ENCODE results near the gene HK1.

Gene HK1

DNA sequence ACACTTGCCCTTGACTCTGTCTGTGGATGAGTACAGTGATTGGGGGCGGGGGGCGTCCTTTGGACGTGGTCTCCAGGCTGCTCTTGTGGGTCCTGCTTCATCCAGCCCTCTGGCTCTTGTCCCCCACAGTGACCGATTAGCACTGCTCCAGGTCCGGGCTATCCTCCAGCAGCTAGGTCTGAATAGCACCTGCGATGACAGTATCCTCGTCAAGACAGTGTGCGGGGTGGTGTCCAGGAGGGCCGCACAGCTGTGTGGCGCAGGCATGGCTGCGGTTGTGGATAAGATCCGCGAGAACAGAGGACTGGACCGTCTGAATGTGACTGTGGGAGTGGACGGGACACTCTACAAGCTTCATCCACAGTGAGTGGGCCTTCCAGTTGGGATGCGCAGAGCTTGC, 120.2 kb downstream of the HK1 start:
- Histone ChIP-seq H3K79me2 (ENCODE audit: low read length) (no peaks in the 10 kb centered on the region), H3K4me2 (ENCODE audit: low read length) (no peak overlapping the region), H3K27ac (ENCODE audit: low read length) (no peak overlapping the region), H3K9me3 (ENCODE audit: insufficient read depth, low read length) (no peaks in the 10 kb centered on the region), H4K20me1 (ENCODE audit: insufficient read depth, low read length) (no peaks in the 10 kb centered on the region), H3K9ac (ENCODE audit: low read length) (no peak overlapping the region), H3K27me3 (ENCODE audit: low read depth, low read length) (no peaks in the 10 kb centered on the region), H3K36me3 (replicated peaks; ENCODE audit: low read depth, low read length) (no peaks in the 10 kb centered on the region), H3K4me1 (ENCODE audit: low read length) (no peaks in the 10 kb centered on the region), H3K4me3 (ENCODE audit: low read length) (no peak overlapping the region), H2AFZ (ENCODE audit: low read depth, low read length) (no peak overlapping the region)
- TF ChIP-seq, protein P1, sequence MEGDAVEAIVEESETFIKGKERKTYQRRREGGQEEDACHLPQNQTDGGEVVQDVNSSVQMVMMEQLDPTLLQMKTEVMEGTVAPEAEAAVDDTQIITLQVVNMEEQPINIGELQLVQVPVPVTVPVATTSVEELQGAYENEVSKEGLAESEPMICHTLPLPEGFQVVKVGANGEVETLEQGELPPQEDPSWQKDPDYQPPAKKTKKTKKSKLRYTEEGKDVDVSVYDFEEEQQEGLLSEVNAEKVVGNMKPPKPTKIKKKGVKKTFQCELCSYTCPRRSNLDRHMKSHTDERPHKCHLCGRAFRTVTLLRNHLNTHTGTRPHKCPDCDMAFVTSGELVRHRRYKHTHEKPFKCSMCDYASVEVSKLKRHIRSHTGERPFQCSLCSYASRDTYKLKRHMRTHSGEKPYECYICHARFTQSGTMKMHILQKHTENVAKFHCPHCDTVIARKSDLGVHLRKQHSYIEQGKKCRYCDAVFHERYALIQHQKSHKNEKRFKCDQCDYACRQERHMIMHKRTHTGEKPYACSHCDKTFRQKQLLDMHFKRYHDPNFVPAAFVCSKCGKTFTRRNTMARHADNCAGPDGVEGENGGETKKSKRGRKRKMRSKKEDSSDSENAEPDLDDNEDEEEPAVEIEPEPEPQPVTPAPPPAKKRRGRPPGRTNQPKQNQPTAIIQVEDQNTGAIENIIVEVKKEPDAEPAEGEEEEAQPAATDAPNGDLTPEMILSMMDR (IDR thresholded peaks at IDR 0.05; ENCODE audit: low read depth, low read length): no peak
- no peak for TF ChIP-seq EZH2phosphoT487 (IDR thresholded peaks at IDR 0.05; ENCODE audit: low read depth)

DNA sequence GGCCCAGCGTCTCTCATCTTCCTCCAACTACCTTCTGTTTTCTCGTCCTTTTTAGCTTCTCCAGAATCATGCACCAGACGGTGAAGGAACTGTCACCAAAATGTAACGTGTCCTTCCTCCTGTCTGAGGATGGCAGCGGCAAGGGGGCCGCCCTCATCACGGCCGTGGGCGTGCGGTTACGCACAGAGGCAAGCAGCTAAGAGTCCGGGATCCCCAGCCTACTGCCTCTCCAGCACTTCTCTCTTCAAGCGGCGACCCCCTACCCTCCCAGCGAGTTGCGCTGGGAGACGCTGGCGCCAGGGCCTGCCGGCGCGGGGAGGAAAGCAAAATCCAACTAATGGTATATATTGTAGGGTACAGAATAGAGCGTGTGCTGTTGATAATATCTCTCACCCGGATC, 122.6 kb downstream of the HK1 start:
- H3K79me2 ChIP-seq (ENCODE audit: low read length): no peaks in the 10 kb centered on the region
- H3K36me3 ChIP-seq (replicated peaks; ENCODE audit: low read depth, low read length): no peaks in the 10 kb centered on the region
- no peaks in the 10 kb centered on the region for H3K27me3 ChIP-seq (ENCODE audit: low read depth, low read length)
- no peak overlapping the region for H3K27ac ChIP-seq (ENCODE audit: low read length)
- no peaks in the 10 kb centered on the region for H4K20me1 ChIP-seq (ENCODE audit: insufficient read depth, low read length)
- TF ChIP-seq, protein P1 (IDR thresholded peaks at IDR 0.05; ENCODE audit: low read depth, low read length): no peak
- TF ChIP-seq EZH2phosphoT487 (IDR thresholded peaks at IDR 0.05; ENCODE audit: low read depth): no peak
- H3K4me2 ChIP-seq (ENCODE audit: low read length): no peak overlapping the region
- no peak overlapping the region for H2AFZ ChIP-seq (ENCODE audit: low read depth, low read length)
- no peak overlapping the region for H3K9ac ChIP-seq (ENCODE audit: low read length)
- no peak overlapping the region for H3K4me3 ChIP-seq (ENCODE audit: low read length)
- no peaks in the 10 kb centered on the region for H3K4me1 ChIP-seq (ENCODE audit: low read length)
- no peaks in the 10 kb centered on the region for H3K9me3 ChIP-seq (ENCODE audit: insufficient read depth, low read length)

DNA sequence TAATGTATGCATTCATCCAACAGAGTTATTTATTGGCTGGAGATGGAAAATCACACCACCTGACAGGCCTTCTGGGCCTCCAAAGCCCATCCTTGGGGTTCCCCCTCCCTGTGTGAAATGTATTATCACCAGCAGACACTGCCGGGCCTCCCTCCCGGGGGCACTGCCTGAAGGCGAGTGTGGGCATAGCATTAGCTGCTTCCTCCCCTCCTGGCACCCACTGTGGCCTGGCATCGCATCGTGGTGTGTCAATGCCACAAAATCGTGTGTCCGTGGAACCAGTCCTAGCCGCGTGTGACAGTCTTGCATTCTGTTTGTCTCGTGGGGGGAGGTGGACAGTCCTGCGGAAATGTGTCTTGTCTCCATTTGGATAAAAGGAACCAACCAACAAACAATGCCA, 123.1 kb downstream of the HK1 start:
- H3K4me1 ChIP-seq (ENCODE audit: low read length): no peaks in the 10 kb centered on the region
- no peaks in the 10 kb centered on the region for H3K36me3 ChIP-seq (replicated peaks; ENCODE audit: low read depth, low read length)
- H3K9me3 ChIP-seq (ENCODE audit: insufficient read depth, low read length): no peaks in the 10 kb centered on the region
- H3K79me2 ChIP-seq (ENCODE audit: low read length): no peaks in the 10 kb centered on the region
- no peak overlapping the region for H2AFZ ChIP-seq (ENCODE audit: low read depth, low read length)
- no peak for TF ChIP-seq EZH2phosphoT487 (IDR thresholded peaks at IDR 0.05; ENCODE audit: low read depth)
- TF ChIP-seq, protein P1 (IDR thresholded peaks at IDR 0.05; ENCODE audit: low read depth, low read length): no peak
- H4K20me1 ChIP-seq (ENCODE audit: insufficient read depth, low read length): no peaks in the 10 kb centered on the region
- H3K4me3 ChIP-seq (ENCODE audit: low read length): no peak overlapping the region
- H3K9ac ChIP-seq (ENCODE audit: low read length): no peak overlapping the region
- H3K27me3 ChIP-seq (ENCODE audit: low read depth, low read length): no peaks in the 10 kb centered on the region
- no peak overlapping the region for H3K27ac ChIP-seq (ENCODE audit: low read length)
- no peak overlapping the region for H3K4me2 ChIP-seq (ENCODE audit: low read length)

DNA sequence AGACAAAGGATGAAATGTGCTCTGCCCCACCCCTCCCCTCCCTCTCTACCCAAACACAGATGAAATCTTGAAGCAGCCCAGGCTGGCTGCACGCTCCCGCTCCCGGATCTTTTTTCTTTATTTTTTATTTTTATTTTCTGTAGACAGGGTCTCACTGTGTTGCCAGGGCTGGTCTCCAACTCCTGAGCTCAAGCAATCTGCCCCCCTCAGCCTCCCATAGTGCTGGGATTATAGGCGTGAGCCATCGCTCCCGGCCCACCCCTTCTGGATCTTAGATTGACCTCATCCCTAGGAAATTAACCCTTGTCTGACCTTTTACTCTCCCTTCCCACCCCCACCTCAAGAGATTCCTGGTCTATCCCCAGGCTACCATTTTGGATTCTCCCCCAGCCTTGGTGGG, 124.1 kb downstream of the HK1 start:
- Histone ChIP-seq H3K4me3 (ENCODE audit: low read length) (no peak overlapping the region), H3K79me2 (ENCODE audit: low read length) (no peaks in the 10 kb centered on the region), H3K9ac (ENCODE audit: low read length) (no peak overlapping the region), H3K4me2 (ENCODE audit: low read length) (no peak overlapping the region), H3K27me3 (ENCODE audit: low read depth, low read length) (no peaks in the 10 kb centered on the region), H4K20me1 (ENCODE audit: insufficient read depth, low read length) (no peaks in the 10 kb centered on the region), H3K36me3 (replicated peaks; ENCODE audit: low read depth, low read length) (no peaks in the 10 kb centered on the region), H3K9me3 (ENCODE audit: insufficient read depth, low read length) (no peaks in the 10 kb centered on the region), H3K4me1 (ENCODE audit: low read length) (no peaks in the 10 kb centered on the region), H2AFZ (ENCODE audit: low read depth, low read length) (no peak overlapping the region), H3K27ac (ENCODE audit: low read length) (no peak overlapping the region)
- no peak for TF ChIP-seq EZH2phosphoT487 (IDR thresholded peaks at IDR 0.05; ENCODE audit: low read depth)
- TF ChIP-seq, protein P1 (IDR thresholded peaks at IDR 0.05; ENCODE audit: low read depth, low read length): no peak
